GM19438 (cell line): ENCODE measurements around the gene NKAIN2.

ENCODE experiments used
- ATAC-seq: cut with Tn5 transposase; IDR thresholded peaks from one replicate; pipeline ENCODE4 v1.9.1; 2021; ENCODE audit warnings: low read depth; ENCODE audit not compliant: unreplicated experiment

The NKAIN2 gene

DNA sequence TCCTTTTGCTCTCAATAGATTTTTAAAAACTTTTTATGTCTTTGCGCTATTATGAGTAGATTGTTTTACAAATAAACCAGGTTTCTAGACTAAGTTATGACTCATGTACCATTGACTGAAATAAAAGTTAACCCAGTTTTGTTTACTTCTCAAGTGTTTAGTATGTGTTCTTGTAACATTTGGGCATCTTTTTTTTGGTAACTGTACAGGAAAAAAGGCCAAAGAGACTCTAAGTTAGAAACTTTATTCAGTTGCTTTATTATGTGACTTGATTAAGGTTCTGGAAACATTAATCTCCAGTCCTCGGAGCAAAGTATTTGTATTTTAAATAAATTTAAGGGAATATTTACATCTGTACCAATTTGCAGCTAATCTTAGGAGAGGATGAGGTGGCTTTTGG is 2.9 kb downstream of the NKAIN2 start:
- ATAC-seq: no peak

GRCh38 chr6:123808556-123808955 is 4.9 kb downstream of the NKAIN2 start:
- no peak for ATAC-seq

DNA sequence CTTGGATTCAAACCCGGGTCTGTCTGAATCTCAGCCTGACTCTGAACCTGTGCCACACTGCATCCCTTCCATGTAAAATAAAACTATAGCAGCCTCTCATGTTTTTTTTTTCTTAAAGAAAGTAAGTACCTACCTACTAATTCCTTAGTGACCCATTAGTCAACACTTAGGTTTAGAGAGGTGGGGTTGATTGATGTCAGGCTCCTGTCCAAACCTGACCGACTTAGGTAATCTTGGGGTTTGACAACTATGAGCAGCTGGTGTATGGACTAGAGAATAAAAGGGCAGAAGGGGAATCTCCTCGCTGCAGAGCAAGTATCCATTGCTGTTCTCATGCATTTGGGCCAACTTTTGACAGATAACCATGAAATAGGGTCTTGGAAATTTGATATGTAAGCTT is 6.5 kb downstream of the NKAIN2 start:
- ATAC-seq: no peak

- no peak for ATAC-seq
These were observed 7.3 kb downstream of the NKAIN2 start for GRCh38 chr6:123810948-123811347.

DNA sequence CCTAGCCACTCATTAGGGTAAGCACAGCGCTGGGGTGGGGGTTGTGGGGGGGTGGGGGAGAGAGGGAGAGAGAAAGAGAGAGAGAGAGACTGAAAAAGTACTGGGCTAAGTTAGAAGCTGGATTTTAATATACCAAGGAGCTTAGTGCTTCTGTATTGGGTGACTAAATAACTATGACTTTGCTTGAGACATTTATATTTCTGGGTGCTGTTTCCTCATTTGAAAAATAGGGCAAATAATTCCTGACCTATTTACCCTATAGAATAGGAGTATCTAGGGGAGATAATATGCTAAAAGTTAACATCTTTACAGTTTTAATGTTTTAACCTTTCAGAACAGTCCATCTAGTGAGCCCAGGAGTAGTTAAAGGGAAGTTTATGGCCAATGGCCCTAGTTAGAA is 7.7 kb downstream of the NKAIN2 start:
- no peak for ATAC-seq

DNA sequence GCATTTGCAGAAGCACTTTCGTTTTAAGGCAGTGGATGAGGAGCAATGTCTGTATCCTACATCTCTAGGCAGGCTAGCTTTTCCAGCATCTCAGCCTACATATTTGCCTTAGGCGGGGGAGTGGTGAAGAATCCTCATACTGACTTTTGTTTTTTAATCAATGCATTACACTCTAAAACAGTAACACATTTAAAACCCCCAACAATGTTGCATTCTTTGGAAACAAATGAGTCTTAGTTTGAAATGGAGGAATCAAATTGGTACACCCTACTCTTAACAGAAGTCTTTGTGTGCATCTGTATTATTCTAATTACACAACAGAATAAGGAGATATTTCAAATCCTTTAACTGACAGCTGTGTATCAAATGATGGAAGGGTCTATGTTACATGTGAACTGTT is 9.0 kb downstream of the NKAIN2 start:
- no peak for ATAC-seq

- ATAC-seq: no peak
These were observed 17.4 kb downstream of the NKAIN2 start for GRCh38 chr6:123821112-123821511.

GRCh38 chr6:123829302-123829953 is 25.8 kb downstream of the NKAIN2 start:
- ATAC-seq: no peak

GRCh38 chr6:123830120-123830519 is 26.5 kb downstream of the NKAIN2 start:
- no peak for ATAC-seq

DNA sequence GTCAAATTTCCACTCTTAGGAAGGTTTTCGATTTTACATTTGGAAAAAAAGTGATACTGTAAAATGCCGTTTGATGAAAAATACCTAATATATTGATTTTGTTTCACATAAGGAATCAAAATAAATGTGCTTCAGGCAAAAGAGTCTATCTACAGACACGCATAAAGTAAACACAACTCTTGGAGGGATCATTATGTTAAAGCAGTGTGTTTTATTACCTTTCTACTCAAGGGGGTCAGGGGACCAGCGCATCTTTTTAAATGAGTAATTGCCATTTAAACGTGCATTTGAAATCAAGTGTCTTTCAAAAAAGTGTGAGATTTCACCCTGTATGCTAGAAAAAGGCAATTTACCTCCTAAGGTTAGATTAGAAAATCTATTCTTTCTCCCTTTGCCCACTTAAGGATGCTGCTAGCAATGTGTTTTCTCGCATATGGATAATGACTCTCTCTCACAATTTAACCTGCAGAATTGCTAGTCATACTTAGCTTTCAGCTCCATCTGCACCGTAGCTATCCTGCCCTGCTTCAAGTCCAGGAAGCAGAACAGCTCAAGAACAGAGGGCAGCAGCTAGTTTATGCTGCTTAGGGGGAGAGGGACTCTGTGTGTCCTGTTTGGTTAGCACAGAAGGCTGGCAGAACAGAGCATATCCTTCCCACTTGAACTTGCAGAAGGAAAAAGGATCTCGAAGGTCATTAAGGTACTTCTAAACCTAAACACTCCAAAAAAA is 35.0 kb downstream of the NKAIN2 start:
- ATAC-seq: no peak

DNA sequence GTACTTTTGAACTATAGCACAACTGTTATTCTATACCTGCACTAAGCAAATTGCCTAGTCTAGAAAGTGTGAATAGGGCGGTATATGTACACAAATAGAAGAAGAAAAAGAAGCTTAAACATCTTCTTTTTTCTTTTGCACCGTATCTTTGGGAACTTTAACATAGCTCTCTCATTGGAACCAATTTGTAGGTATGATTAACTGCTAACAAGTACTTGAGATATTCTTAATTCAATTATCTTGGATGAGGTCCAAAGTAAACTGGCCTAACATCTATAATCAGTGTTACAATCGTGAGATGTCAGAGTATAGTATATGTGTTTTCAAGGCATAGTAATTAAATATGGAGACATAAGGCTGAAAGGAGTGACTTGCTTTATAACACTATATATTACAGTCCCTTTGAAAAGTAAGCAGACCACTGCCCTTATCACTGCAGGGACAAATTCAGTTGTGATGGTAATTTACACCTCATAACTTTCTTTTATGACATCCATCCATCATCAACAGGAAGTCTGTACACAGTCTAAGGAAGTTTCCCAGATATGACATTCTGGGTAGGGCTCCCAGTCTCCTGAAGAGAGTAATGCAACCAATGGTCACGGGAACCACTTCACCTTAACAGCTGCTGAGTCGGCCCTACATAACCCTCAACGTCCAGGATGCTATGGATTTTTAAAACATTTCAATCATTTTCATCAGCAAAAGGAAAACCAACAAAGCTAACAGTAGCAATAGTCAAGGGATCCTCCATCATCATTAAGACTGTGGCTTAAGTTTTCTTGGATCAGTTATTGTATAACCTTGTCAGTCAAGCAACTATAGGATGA is 37.6 kb downstream of the NKAIN2 start:
- ATAC-seq: no peak

DNA sequence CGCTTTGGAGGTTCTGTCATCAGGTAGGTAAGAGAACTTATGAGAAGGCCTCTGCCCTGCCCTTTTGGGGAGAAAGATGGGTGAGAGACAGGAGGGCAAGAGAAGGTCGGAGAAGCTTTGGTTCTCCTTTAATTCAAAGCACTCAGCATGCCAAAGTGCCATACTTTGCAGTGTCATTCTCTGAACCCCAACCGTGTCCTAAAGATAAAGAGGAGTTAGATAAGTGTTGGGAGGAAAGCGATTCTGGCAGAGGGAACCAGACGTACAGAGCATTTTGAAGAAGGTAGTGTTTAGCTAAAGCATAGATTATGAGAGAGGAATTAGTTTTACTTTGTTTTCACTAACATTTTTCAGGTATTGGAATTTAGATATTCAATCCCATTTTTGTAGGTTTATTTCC is 40.3 kb downstream of the NKAIN2 start:
- no peak for ATAC-seq

GRCh38 chr6:123848347-123848746 is 44.7 kb downstream of the NKAIN2 start:
- no peak for ATAC-seq

- no peak for ATAC-seq
These were observed 45.7 kb downstream of the NKAIN2 start for GRCh38 chr6:123849406-123849805.

DNA sequence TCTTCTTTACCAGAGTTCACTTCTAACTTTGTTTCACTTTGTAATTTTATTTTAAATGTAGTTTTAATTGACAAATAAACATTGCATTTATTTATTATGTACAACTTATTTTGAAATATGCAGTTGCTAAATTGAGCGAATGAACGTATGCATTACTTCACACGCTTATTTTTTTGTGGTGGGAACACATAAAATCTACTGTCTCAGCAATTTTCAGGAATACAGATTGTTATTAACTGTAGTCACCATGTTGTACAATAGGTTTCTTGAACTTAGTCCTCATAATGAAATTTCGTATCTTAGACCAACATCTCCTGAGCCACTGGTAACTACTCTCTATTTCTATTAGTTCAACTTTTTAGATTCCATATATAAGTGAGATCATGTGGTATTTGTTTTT is 46.9 kb downstream of the NKAIN2 start:
- ATAC-seq: no peak

DNA sequence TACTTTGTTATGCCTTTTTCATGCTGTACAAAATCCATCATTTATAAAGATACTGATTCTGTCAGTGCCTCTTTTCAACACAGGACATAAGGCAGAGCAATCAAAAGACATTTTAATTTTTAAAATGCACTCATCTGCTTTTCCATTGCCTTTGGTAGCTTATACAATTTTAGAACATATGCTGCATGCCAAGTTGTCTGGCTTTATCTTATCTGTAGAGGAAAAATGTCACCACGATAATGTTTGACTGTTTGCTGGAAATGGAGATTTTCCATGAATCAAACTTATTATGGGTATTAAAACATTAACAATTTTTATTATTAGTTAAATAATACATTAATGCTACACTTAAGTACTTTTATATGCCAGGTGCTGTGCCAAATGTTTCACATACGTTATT is 50.5 kb downstream of the NKAIN2 start:
- ATAC-seq: no peak

GRCh38 chr6:123855506-123855905 is 51.8 kb downstream of the NKAIN2 start:
- ATAC-seq: no peak

- no peak for ATAC-seq
These were observed 55.6 kb downstream of the NKAIN2 start for GRCh38 chr6:123859291-123859690.

- ATAC-seq: no peak
These were observed 65.7 kb downstream of the NKAIN2 start for GRCh38 chr6:123869334-123869733.

- ATAC-seq: no peak
These were observed 70.3 kb downstream of the NKAIN2 start for GRCh38 chr6:123873974-123874373.

GRCh38 chr6:123875784-123876183 is 72.1 kb downstream of the NKAIN2 start:
- no peak for ATAC-seq

DNA sequence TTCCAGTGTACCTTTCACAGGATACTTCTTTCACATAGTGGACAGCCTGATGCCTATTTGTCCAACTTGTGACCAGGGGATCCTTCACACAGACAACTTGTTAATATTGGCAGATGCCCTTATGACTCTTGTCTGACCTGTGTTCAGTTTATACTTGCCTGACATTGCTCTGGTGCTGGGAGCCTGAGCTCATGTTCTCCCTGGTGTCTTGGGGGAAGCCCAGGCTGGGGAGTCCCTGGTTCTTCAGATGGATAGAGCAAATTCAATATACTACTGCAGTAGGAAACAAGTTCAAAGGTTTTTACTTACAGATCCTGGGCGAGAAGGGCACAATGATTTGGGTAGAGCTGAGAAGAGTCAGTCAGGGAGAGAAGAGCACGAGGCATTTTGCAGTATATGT is 76.1 kb downstream of the NKAIN2 start:
- ATAC-seq: no peak
